GM18498 (cell line): Measurements from ENCODE around the gene PHF8.

Experiments
- ATAC-seq: cut with Tn5 transposase; IDR thresholded peaks from one replicate; pipeline ENCODE4 v1.9.1; 2021; ENCODE audit warnings: mild to moderate bottlenecking, moderate library complexity; ENCODE audit not compliant: unreplicated experiment

PHF8 gene

GRCh38 chrX:54044126-54044876 lies at the start of gene PHF8:
Gene PHF8, minus strand, starts transcription at chrX:54044473. Its CDS starts 1,745 bp downstream, at chrX:54042728.
- peak; percentile 86 for ATAC-seq

GRCh38 chrX:54093571-54093970 lies 49.3 kb upstream of the PHF8 start:
- no peak for ATAC-seq

DNA sequence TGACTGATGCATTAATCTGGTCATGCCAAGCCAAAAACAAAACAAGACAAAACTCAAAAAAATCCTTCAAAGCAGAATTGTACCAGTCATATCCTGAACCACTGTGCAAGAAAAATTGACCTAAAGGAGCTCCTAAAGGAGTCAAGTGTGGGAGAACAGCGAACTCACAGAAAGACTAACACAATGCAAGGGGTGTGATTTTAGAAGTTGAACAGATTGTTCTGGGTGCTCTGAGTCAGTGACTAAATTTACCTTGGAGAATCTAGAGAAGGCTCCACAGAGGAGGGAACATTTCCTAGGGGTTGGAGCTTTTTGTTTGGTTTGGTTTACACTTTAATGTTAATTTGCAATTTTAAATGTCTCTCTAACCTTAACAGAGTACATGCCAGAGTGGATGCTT lies 48.9 kb upstream of the PHF8 start:
- ATAC-seq = no peak

DNA sequence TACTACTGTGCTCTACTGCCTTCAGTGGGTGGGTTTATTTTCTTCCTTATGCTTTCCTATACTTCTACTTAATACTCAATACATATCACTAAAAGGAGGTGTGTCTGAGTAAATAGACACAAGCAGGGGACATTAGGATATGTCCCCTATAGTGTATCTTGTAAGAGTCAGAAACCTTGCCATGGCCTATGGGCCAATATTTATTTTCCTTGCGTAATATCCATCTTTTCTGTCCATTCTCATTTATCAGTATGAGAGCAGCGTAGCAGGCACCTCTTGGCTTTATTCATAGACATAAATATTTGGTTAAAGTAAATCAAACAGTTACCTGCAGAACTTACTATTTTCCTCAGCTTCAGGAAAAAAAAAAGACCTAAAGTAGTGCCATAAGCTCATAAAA lies 46.6 kb upstream of the PHF8 start:
- no peak for ATAC-seq

GRCh38 chrX:54089191-54089590 lies 44.9 kb upstream of the PHF8 start:
- ATAC-seq = no peak

GRCh38 chrX:54087661-54088060 lies 43.4 kb upstream of the PHF8 start:
- no peak for ATAC-seq

GRCh38 chrX:54085666-54086065 lies 41.4 kb upstream of the PHF8 start:
- no peak for ATAC-seq

GRCh38 chrX:54076903-54077302 lies 32.6 kb upstream of the PHF8 start:
- no peak for ATAC-seq

DNA sequence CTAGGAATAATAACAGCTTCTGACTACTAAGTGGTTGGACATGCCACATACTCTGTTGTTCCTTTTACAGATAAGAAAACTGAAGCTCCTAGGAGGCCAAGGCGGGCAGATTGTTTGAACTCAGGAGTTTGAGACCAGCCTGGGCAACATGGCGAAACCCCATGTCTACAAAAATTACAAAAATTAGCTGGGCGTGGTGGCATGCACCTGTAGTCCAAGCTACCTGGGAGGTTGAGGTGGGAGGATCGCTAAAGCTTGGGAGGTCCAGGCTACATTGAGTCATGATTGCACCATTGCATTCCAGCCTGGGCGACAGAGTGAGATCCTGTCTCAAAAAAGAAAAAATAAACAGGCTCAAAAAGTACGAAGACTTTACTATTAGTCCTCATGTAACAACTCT lies 30.6 kb upstream of the PHF8 start:
- no peak for ATAC-seq

DNA sequence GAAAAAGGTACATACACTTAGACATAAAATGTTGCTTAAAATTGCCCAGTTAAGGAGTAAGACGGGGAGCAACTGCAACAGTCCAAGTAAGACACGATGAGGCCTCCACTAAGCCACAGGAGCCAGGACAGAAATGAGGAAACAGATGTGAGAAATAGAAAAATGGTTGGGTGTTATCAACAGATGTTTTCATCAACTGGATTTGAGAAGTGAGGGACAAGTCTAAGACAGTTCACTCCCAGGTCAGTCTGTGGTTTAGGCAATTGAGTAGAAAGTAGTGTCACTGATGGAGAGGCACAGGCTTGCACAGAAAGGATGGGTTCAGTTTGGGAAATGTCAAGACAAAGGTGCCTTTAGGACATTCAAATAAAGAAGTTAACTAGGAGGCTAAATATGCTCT lies 23.5 kb upstream of the PHF8 start:
- ATAC-seq = no peak

DNA sequence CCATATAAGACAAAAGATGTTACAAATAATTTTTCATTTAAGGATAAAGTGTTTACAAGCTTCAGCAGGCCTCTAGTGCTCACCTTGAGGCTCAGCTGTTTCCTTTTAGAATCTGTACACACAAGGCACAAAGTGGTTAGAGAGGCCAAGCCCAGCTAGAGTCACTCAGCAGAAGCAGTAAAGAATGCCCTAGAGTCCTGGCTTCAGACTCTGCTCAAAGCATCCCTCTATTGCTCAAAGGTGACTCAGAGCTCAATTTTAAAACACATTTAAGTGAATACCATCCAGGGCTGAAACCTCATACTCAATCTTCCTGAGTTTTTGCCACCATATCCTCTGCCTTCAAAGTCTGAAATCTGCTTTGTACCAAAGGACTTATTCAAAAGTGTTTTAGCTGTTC lies 22.6 kb upstream of the PHF8 start:
- ATAC-seq = no peak

DNA sequence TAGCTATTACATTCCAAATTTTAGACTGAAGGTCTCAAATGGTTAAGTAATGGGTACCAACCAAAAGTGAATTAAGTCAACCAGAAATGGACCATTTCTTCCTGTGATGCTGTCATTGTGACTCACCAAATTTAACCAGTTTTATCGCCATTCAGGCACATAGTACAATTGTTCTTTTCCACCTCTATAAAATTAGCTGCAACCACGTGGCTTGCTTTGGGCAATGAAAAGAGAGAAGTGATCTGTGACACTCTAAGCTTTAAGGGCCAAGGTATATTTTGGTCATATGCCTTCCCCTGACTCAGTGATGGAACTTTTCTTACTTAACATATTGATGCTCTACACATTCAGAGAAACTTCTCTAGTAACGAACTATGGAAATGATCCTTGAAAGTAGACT lies 20.3 kb upstream of the PHF8 start:
- ATAC-seq = no peak

GRCh38 chrX:54063361-54063760 lies 19.1 kb upstream of the PHF8 start:
- no peak for ATAC-seq

- no peak for ATAC-seq
Observed at GRCh38 chrX:54049801-54050200, 5.5 kb upstream of the PHF8 start.

DNA sequence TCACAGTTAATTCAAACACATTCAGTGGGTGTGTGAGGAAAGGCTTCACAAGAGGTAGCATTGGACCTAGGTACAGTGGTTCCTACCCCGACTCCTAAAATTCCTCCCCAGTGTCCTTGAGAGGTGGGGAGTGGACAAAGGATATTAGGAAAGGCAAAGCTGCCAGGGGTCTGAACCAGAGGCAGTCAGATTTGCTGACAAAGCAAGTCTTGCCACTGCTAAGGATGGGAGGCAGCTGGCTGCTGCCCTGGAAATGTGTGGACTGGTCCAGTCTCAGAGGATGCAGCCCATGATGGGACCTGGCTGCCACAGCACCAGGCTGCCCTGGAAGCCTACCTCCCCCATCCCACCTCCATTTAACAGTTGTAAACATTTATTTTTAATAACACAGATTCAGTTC lies 4.1 kb upstream of the PHF8 start:
- no peak for ATAC-seq

GRCh38 chrX:54045563-54046228 lies 1.4 kb upstream of the PHF8 start:
- ATAC-seq = no peak

DNA sequence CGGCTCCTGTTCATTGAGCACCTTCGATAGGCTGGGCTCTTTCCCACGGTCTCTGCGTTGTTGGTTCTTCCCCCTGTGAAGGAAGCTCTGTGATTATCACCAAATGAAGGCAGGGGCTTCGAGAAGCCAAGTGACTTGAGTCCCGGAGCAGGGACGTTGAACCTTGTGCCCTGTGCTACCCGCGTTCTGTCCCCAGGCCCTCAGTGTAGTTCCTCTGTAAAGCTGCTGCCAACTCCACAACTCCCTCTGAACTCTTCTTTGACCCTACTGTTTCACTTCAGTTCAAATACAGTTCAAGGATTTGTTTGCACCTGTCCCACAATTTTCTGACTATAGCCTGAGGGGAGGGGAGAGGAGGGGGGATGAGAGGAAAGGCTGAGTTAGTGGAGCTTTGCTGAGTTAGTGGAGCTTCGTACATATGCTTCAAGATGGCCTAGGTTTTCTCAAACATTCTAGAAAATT lies 635 bp upstream of the PHF8 start:
- ATAC-seq = no peak

- ATAC-seq = peak; percentile 22
Observed at GRCh38 chrX:54043541-54044125, 640 bp downstream of the PHF8 start.

DNA sequence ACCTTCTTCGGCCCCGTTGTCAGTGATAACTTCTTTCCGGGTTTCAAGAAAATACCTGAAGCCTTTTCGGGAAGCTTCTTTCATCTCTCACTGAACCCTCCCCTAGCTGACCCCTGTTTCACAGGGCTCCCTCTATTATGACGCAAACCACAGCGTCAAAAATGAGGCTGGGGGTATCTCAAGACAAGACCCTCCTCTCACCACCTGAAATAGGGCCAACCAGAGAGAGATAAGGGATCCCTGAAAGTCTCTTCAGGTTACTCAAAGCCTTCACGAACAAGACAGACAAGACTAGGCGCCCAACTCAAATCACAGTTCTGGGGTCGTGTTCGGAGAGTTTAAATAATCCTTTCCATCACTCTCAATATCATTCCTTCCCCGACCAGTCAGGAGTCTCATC lies 1.2 kb downstream of the PHF8 start:
- no peak for ATAC-seq

GRCh38 chrX:54042609-54043021 lies 1.7 kb downstream of the PHF8 start:
- ATAC-seq = no peak

DNA sequence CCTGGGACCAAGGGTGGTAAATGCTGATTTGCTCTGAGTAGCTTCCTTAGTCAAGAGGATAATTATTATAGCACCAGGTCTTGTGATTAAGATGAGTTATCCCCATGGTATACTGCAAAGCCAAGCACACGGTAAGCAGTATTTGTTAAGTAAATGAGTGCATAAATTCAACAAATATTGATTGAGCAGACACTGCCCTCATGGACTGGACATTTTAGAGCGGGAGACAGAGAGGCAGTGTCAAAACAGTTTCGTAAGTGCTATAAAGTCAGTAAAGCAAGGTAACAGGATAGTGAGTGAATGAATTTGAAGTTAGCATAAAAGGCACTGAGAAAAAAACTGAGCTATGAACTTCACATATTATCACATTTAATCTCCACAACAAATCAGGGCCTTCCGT lies 13.9 kb downstream of the PHF8 start:
- ATAC-seq = no peak

- no peak for ATAC-seq
Observed at GRCh38 chrX:54029529-54030143, 14.6 kb downstream of the PHF8 start.
